Colonic mucosa (tissue), 4 donors: ENCODE measurements around the gene BACE1. TPM values are rescaled to one million over a fixed set of nuclear protein-coding genes. Genes with fewer than 3 reads are reported as not detected.

ENCODE experiments used
- DNase-seq: peaks from one replicate; pipeline ENCODE4 v3.0.0-alpha.2; 2020
- H3K27ac ChIP-seq: fragments of 200-600 bp; one replicate; pipeline ENCODE4 v1.8.0; 2021
- H3K27me3 ChIP-seq: fragments of 200-600 bp; one replicate; pipeline ENCODE4 v1.8.0; 2021
- H3K36me3 ChIP-seq: fragments of 200-600 bp; one replicate; pipeline ENCODE4 v1.8.0; 2021
- H3K4me1 ChIP-seq: fragments of 200-600 bp; one replicate; pipeline ENCODE4 v1.8.0; 2021; ENCODE audit warnings: mild to moderate bottlenecking
- H3K4me3 ChIP-seq: fragments of 200-600 bp; one replicate; pipeline ENCODE4 v1.8.0; 2021
- H3K9ac ChIP-seq, 2 donors: one replicate each; pipeline ENCODE4 v1.7.0; 2013; ENCODE audit warnings: control low read depth in 2 of 2, low read depth in 2 of 2, low read length in 2 of 2
- H3K9me3 ChIP-seq: fragments of 200-600 bp; one replicate; pipeline ENCODE4 v1.8.0; 2021
- intact Hi-C: fragments of 100-400 bp; cut with DNase I; formaldehyde crosslinking; loops from one replicate; pipeline ENCODE4 v1.14.1; 2022
- total RNA-seq, 2 donors: library from RNA; stranded (reverse); fragmentation: NEBNext Ultra II Directional in 1 of 2; extraction: Animal tissue kit (Norgen Biotek cat#: 25700) in 1 of 2; gene quantifications; one replicate each; pipeline ENCODE4 v1.2.1, GENCODE V29; 2021
- TF ChIP-seq, protein P1 (sequence below): fragments of 200-600 bp; IDR thresholded peaks from one replicate; pipeline ENCODE4 v1.8.0; 2022; ENCODE audit warnings: antibody characterized with exemption, mild to moderate bottlenecking
- donor health status: healthy.
- donor health status: DM: no; HTN: no; CAD: no.
- donor health status: DM: no; HTN: no; CAD: no.

The BACE1 gene
- total RNA-seq, 2 donors from 2014 or later: 11.1 to 11.5 TPM

GRCh38 chr11:117315285-117316196 lies 515 bp downstream of the BACE1 start:
- Histone ChIP-seq H3K27ac (no peak overlapping the region), H3K4me1 (peaks cover 11% of the 10 kb centered on the region), H3K36me3 (no peaks in the 10 kb centered on the region), H3K9ac (peak overlapping the region; percentile 61 to 71), H3K9me3 (no peaks in the 10 kb centered on the region), H3K27me3 (no peaks in the 10 kb centered on the region), H3K4me3 (peak overlapping the region; percentile 80)
- no peak for DNase-seq
- intact Hi-C loops: no loop called here
- TF ChIP-seq, protein P1, sequence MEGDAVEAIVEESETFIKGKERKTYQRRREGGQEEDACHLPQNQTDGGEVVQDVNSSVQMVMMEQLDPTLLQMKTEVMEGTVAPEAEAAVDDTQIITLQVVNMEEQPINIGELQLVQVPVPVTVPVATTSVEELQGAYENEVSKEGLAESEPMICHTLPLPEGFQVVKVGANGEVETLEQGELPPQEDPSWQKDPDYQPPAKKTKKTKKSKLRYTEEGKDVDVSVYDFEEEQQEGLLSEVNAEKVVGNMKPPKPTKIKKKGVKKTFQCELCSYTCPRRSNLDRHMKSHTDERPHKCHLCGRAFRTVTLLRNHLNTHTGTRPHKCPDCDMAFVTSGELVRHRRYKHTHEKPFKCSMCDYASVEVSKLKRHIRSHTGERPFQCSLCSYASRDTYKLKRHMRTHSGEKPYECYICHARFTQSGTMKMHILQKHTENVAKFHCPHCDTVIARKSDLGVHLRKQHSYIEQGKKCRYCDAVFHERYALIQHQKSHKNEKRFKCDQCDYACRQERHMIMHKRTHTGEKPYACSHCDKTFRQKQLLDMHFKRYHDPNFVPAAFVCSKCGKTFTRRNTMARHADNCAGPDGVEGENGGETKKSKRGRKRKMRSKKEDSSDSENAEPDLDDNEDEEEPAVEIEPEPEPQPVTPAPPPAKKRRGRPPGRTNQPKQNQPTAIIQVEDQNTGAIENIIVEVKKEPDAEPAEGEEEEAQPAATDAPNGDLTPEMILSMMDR: no peak

GRCh38 chr11:117314840-117315239 lies 1.2 kb downstream of the BACE1 start:
- TF ChIP-seq, protein P1: no peak
- Histone ChIP-seq H3K27ac (no peak overlapping the region), H3K36me3 (no peaks in the 10 kb centered on the region), H3K9me3 (no peaks in the 10 kb centered on the region), H3K9ac (peak overlapping the region; percentile 61 to 71), H3K4me3 (peak overlapping the region; percentile 80), H3K4me1 (peaks cover 11% of the 10 kb centered on the region), H3K27me3 (no peaks in the 10 kb centered on the region)
- DNase-seq: no peak
- intact Hi-C loops: no loop called here

DNA sequence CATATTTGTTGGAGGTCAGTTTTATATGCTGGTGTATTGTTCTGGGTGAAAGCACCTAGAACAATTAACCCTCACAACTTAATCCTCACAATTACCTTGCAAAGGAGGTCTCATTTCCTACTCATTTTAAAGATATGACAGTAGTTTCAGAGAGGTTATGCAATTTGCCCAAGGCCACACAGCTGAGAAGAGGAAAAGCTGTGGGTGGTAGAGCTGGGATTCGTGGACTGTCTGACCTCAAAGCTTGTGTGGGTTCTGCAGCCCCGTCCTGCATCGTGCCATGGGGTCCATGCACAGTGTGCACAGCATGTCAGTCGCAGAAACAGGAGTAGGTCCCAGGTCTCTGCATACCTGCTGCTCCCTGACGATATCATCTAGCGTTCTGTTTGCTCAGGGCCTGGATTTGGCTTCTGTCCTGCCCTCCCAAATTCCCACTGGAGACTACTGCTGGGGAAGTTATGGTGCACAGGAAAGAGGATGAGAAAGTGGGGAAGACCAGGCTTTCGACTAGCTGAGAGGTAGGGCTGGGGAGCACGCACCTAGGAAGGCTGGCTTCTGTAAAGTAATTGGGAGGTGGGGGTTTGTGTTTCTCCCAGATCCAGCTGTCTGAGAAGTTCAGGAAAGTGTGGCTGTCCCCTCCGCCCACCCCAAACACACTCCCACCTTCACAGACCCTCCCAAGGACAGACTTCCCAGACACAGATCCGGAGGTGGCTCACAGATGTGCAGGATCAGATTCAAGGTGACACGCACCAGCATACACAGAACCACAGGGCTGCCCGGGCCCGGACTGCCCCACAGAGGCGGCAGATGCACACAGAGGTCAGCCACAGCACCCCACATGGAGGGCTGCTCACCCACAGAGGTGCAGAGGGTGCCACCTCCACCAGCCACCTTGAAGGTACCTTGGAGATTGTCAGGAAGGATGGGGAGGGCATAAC lies 2.0 kb downstream of the BACE1 start:
- Histone ChIP-seq H3K9me3 (no peaks in the 10 kb centered on the region), H3K36me3 (no peaks in the 10 kb centered on the region), H3K27me3 (no peaks in the 10 kb centered on the region), H3K4me1 (peaks cover 11% of the 10 kb centered on the region), H3K9ac (no peak overlapping the region), H3K4me3 (no peak overlapping the region), H3K27ac (no peak overlapping the region)
- no peak for DNase-seq
- TF ChIP-seq, protein P1: no peak
- intact Hi-C loops: no loop called here

GRCh38 chr11:117313091-117313490 lies 3.0 kb downstream of the BACE1 start:
- Histone ChIP-seq H3K36me3 (no peaks in the 10 kb centered on the region), H3K4me1 (peaks cover 11% of the 10 kb centered on the region), H3K27ac (no peak overlapping the region), H3K9me3 (no peaks in the 10 kb centered on the region), H3K9ac (no peak overlapping the region), H3K27me3 (no peaks in the 10 kb centered on the region), H3K4me3 (no peak overlapping the region)
- TF ChIP-seq, protein P1: no peak
- no peak for DNase-seq
- intact Hi-C loops: no loop called here

DNA sequence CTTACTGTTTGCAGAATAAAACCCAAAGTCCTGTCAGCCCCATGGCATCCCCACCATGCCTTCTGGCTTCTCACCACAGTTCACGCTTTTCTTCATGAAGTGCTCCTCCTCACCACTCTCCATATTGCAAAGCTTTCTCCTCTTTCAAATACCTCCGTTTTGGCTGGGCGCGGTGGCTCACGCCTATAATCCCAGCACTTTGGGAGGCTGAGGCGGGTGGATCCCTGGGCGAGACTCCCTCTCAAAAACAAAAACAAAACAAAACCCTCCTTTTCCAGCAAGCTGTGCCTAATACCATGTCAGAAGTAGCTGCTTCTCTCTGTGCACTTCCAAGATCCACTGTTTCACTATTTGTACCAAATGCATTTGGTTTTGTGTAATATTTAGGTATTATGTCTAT lies 6.7 kb downstream of the BACE1 start:
- no peaks in the 10 kb centered on the region for H3K9me3 ChIP-seq
- intact Hi-C loops: no loop called here
- no peaks in the 10 kb centered on the region for H3K36me3 ChIP-seq
- H3K9ac ChIP-seq: no peak overlapping the region
- no peak overlapping the region for H3K27ac ChIP-seq
- no peak for DNase-seq
- peaks cover 4% of the 10 kb centered on the region for H3K4me1 ChIP-seq
- TF ChIP-seq, protein P1: no peak
- H3K27me3 ChIP-seq: no peaks in the 10 kb centered on the region
- no peak overlapping the region for H3K4me3 ChIP-seq
